ENCODE measurements around the gene TPCN1.

- TF ChIP-seq CTCF (IDR thresholded peaks at IDR 0.05; ENCODE audit: insufficient read depth, low read depth, low read length) (no peak), EZH2 (IDR thresholded peaks at IDR 0.05; ENCODE audit: insufficient read depth, low read length) (no peak)
Measured at GRCh38 chr12:113237748-113238147, 16.5 kb downstream of the TPCN1 start.
